Embryonic facial prominence (tissue), 1 donor: ENCODE measurements around the gene PRKN.

Experiments
- DNase-seq: peaks from one replicate; pipeline ENCODE4 v3.0.0-alpha.2; 2016; ENCODE audit errors: extremely low spot score

The PRKN gene

GRCh38 chr6:161736781-161737292, 990.7 kb downstream of the PRKN start:
- DNase-seq: no peak

- no peak for DNase-seq
These were observed 991.2 kb downstream of the PRKN start for GRCh38 chr6:161736326-161736725.

GRCh38 chr6:161732594-161732993, 995.0 kb downstream of the PRKN start:
- no peak for DNase-seq

- DNase-seq: no peak
These were observed 1000.3 kb downstream of the PRKN start for GRCh38 chr6:161727083-161727833.

- no peak for DNase-seq
These were observed 1005.2 kb downstream of the PRKN start for GRCh38 chr6:161722394-161722793.

GRCh38 chr6:161721511-161721910, 1006.1 kb downstream of the PRKN start:
- DNase-seq: no peak

- no peak for DNase-seq
These were observed 1011.4 kb downstream of the PRKN start for GRCh38 chr6:161716176-161716575.

- no peak for DNase-seq
These were observed 1015.6 kb downstream of the PRKN start for GRCh38 chr6:161711938-161712337.

- DNase-seq: no peak
These were observed 1016.1 kb downstream of the PRKN start for GRCh38 chr6:161711515-161711914.

- DNase-seq: no peak
These were observed 1016.9 kb downstream of the PRKN start for GRCh38 chr6:161710698-161711097.

- DNase-seq: no peak
These were observed 1026.5 kb downstream of the PRKN start for GRCh38 chr6:161701056-161701455.

GRCh38 chr6:161696801-161697200, 1030.8 kb downstream of the PRKN start:
- no peak for DNase-seq

- DNase-seq: no peak
These were observed 1032.6 kb downstream of the PRKN start for GRCh38 chr6:161694995-161695394.

GRCh38 chr6:161686655-161687054, 1040.9 kb downstream of the PRKN start:
- DNase-seq: no peak

GRCh38 chr6:161684731-161685475, 1042.7 kb downstream of the PRKN start:
- DNase-seq: no peak

GRCh38 chr6:161683400-161683799, 1044.2 kb downstream of the PRKN start:
- no peak for DNase-seq

- no peak for DNase-seq
These were observed 1044.6 kb downstream of the PRKN start for GRCh38 chr6:161682982-161683381.

GRCh38 chr6:161679980-161680538, 1047.5 kb downstream of the PRKN start:
- no peak for DNase-seq

- no peak for DNase-seq
These were observed 1050.4 kb downstream of the PRKN start for GRCh38 chr6:161677188-161677587.

GRCh38 chr6:161676586-161676985, 1051.0 kb downstream of the PRKN start:
- DNase-seq: no peak

GRCh38 chr6:161674930-161675682, 1052.5 kb downstream of the PRKN start:
- no peak for DNase-seq

- no peak for DNase-seq
These were observed 1054.5 kb downstream of the PRKN start for GRCh38 chr6:161673026-161673425.
